Endodermal cell (in vitro differentiated cells): Measurements from ENCODE around the gene GALNT2. TPM values are rescaled to one million over a fixed set of nuclear protein-coding genes. Genes with fewer than 3 reads are reported as not detected.

ENCODE experiments used
- DNase-seq: peaks from one replicate; pipeline ENCODE4 v3.0.0-alpha.2; 2017
- H3K27ac ChIP-seq: 2 replicates; pipeline ENCODE4 v1.5.1; 2013; ENCODE audit warnings: mild to moderate bottlenecking, low read depth, low read length, moderate library complexity
- H3K27me3 ChIP-seq: 2 replicates; pipeline ENCODE4 v1.6.1; 2013; ENCODE audit warnings: mild to moderate bottlenecking, low read length, moderate library complexity; ENCODE audit not compliant: insufficient read depth, control insufficient read depth, poor library complexity, severe bottlenecking
- H3K36me3 ChIP-seq: 2 replicates; pipeline ENCODE4 v1.7.0; 2013; ENCODE audit warnings: mild to moderate bottlenecking, low read length, moderate library complexity; ENCODE audit not compliant: control insufficient read depth, insufficient read depth
- H3K4me1 ChIP-seq: one replicate; pipeline ENCODE4 v1.7.0; 2013; ENCODE audit warnings: low read length; ENCODE audit not compliant: control insufficient read depth, insufficient read depth
- H3K4me3 ChIP-seq: 2 replicates; pipeline ENCODE4 v1.5.1; 2013; ENCODE audit warnings: mild to moderate bottlenecking, low read length, moderate library complexity
- H3K9ac ChIP-seq: 2 replicates; pipeline ENCODE4 v1.6.1; 2013; ENCODE audit warnings: mild to moderate bottlenecking, low read length, moderate library complexity; ENCODE audit not compliant: poor library complexity, severe bottlenecking; ENCODE audit errors: extremely low read depth
- H3K9me3 ChIP-seq: 2 replicates; pipeline ENCODE4 v1.6.1; 2013; ENCODE audit warnings: mild to moderate bottlenecking, low read length, moderate library complexity; ENCODE audit not compliant: control insufficient read depth
- H3K27ac Mint-ChIP-seq: 2 replicates; pipeline ENCODE4 v1.8.0; 2020; ENCODE audit warnings: mixed read lengths
- H3K27me3 Mint-ChIP-seq: 2 replicates; pipeline ENCODE4 v1.8.0; 2021; ENCODE audit warnings: mild to moderate bottlenecking, mixed read lengths; ENCODE audit not compliant: insufficient read depth
- H3K36me3 Mint-ChIP-seq: 2 replicates; pipeline ENCODE4 v1.8.0; 2020; ENCODE audit warnings: low read depth, mixed read lengths
- H3K4me1 Mint-ChIP-seq: 2 replicates; pipeline ENCODE4 v1.8.0; 2020; ENCODE audit warnings: mixed read lengths
- H3K4me3 Mint-ChIP-seq: 2 replicates; pipeline ENCODE4 v1.8.0; 2020; ENCODE audit warnings: mild to moderate bottlenecking, moderate library complexity, mixed read lengths
- H3K9me3 Mint-ChIP-seq: 2 replicates; pipeline ENCODE4 v1.8.0; 2020; ENCODE audit warnings: mild to moderate bottlenecking, mixed read lengths
- CTCF ChIP-seq: fragments of 200-600 bp; sonication (generic); conservative IDR thresholded peaks from 2 replicates; pipeline ENCODE4 v1.5.0; 2021; ENCODE audit warnings: antibody characterized with exemption, mild to moderate bottlenecking
- WGBS, 2 experiments: methylation state at CpG; one replicate each; pipeline versions ENCODE4 v1.1.5 to v1.1.7; 2013; ENCODE audit warnings: missing lambda C conversion rate in 2 of 2, mixed read lengths in 1 of 2; ENCODE audit not compliant: insufficient coverage in 1 of 2, insufficient read length in 1 of 2; 5-methylcytosine and 5-hydroxymethylcytosine counted together
- total RNA-seq, 2 donors: library from RNA; stranded (reverse); fragmentation: NEBNext Ultra II Directional in 1 of 2; extraction: Animal tissue kit (Norgen Biotek cat#: 25700) in 1 of 2; gene quantifications; 2 replicates in 1 of 2; 3 replicates in 1 of 2; pipeline ENCODE4 v1.2.1, GENCODE V29; 2021

GALNT2 gene
- total RNA-seq, 2 donors from 2014 or later = 41.6 to 63.5 TPM

- Mint-ChIP-seq H3K9me3 (no peaks in the 10 kb centered on the region), H3K4me1 (no peaks in the 10 kb centered on the region), H3K27ac (no peak overlapping the region), H3K36me3 (no peaks in the 10 kb centered on the region), H3K4me3 (no peak overlapping the region), H3K27me3 (no peaks in the 10 kb centered on the region)
- no peak overlapping the region for H3K9ac ChIP-seq
- DNase-seq = no peak
- H3K9me3 ChIP-seq = no peaks in the 10 kb centered on the region
- H3K4me1 ChIP-seq = no peaks in the 10 kb centered on the region
- 88% methylated on average over 8 of the region's 8 CpGs; no CpG with 5 or more reads in 1 of the 2 experiments for WGBS, 2 experiments
- no peak overlapping the region for H3K4me3 ChIP-seq
- H3K27me3 ChIP-seq = no peaks in the 10 kb centered on the region
- no peak for TF ChIP-seq CTCF
- H3K36me3 ChIP-seq = no peaks in the 10 kb centered on the region
- no peak overlapping the region for H3K27ac ChIP-seq
Observed at GRCh38 chr1:230314142-230314470, 247.1 kb downstream of the GALNT2 start.

GRCh38 chr1:230315099-230315498 lies 248.1 kb downstream of the GALNT2 start:
- Histone ChIP-seq H3K27ac (no peak overlapping the region), H3K27me3 (no peaks in the 10 kb centered on the region), H3K4me3 (no peak overlapping the region), H3K36me3 (no peaks in the 10 kb centered on the region), H3K4me1 (no peaks in the 10 kb centered on the region), H3K9ac (no peak overlapping the region), H3K9me3 (no peaks in the 10 kb centered on the region)
- Mint-ChIP-seq H3K9me3 (no peaks in the 10 kb centered on the region), H3K36me3 (no peaks in the 10 kb centered on the region), H3K27me3 (no peaks in the 10 kb centered on the region), H3K4me3 (no peak overlapping the region), H3K27ac (no peak overlapping the region), H3K4me1 (no peaks in the 10 kb centered on the region)
- 91 to 95% methylated on average over 6 of the region's 6 CpGs for WGBS, 2 experiments
- no peak for TF ChIP-seq CTCF
- no peak for DNase-seq

- no peaks in the 10 kb centered on the region for H3K27me3 ChIP-seq
- Mint-ChIP-seq H3K27ac (no peak overlapping the region), H3K27me3 (no peaks in the 10 kb centered on the region), H3K4me3 (no peak overlapping the region), H3K36me3 (no peaks in the 10 kb centered on the region), H3K4me1 (no peaks in the 10 kb centered on the region), H3K9me3 (no peaks in the 10 kb centered on the region)
- 90 to 94% methylated on average over 17 to 23 of the region's 23 CpGs for WGBS, 2 experiments
- no peak overlapping the region for H3K9ac ChIP-seq
- H3K4me3 ChIP-seq = no peak overlapping the region
- H3K9me3 ChIP-seq = no peaks in the 10 kb centered on the region
- H3K4me1 ChIP-seq = no peaks in the 10 kb centered on the region
- no peak for DNase-seq
- TF ChIP-seq CTCF = no peak
- no peak overlapping the region for H3K27ac ChIP-seq
- no peaks in the 10 kb centered on the region for H3K36me3 ChIP-seq
Observed at GRCh38 chr1:230316864-230317745, 250.1 kb downstream of the GALNT2 start.
